Measurements from ENCODE around the gene TNS3. TPM values are rescaled to one million over a fixed set of nuclear protein-coding genes. Genes with fewer than 3 reads are reported as not detected.

Gene TNS3
- total and polyA plus RNA-seq, 10 of the 15 experiments (the other 5 are each of a cell fraction or from before 2014, with no cell fraction given): 0.27 to 2.7 (median 0.79) TPM

- TF ChIP-seq, protein P1, sequence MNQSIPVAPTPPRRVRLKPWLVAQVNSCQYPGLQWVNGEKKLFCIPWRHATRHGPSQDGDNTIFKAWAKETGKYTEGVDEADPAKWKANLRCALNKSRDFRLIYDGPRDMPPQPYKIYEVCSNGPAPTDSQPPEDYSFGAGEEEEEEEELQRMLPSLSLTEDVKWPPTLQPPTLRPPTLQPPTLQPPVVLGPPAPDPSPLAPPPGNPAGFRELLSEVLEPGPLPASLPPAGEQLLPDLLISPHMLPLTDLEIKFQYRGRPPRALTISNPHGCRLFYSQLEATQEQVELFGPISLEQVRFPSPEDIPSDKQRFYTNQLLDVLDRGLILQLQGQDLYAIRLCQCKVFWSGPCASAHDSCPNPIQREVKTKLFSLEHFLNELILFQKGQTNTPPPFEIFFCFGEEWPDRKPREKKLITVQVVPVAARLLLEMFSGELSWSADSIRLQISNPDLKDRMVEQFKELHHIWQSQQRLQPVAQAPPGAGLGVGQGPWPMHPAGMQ (IDR thresholded peaks at IDR 0.05; ENCODE audit: borderline replicate concordance): no peak
- no peak for TF ChIP-seq ZBTB40 (IDR thresholded peaks at IDR 0.05; ENCODE audit: borderline replicate concordance)
Observed at GRCh38 chr7:47357361-47357760, 224.6 kb downstream of the TNS3 start (continued).

DNA sequence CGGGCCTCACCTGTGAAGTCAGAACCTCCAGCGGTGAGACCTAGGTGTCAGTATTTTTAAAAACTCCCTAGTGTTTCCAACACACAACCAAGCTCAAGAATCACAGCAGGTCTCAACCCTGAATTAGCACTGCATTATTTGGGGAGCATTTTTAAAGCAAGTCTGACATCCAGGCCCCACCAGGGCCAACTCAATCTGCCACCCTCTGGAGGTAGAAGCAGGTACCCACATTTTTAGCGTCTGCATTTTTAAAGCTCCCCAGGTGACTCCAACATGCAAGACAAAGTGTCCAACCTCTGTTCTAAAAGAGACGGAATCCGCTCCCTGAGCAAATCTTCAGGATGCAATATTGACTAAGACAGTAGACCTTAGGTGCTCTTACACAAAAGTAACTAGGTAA, 225.7 kb downstream of the TNS3 start:
- 78% methylated on average over 5 of the region's 5 CpGs for WGBS (ENCODE audit: insufficient coverage, insufficient replicate concordance, low lambda C conversion rate, missing lambda C conversion rate)
- H3K27ac ChIP-seq (ENCODE audit: control insufficient read depth, insufficient read depth): no peak overlapping the region
- ATAC-seq (no peak), FAIRE-seq (no peak), DNase-seq (ENCODE audit: low read depth, low spot score) (no peak)
- ChIA-PET RAD21 (ENCODE audit: unreplicated experiment) (no interaction called here), CTCF (no interaction called here), SMC1A (ENCODE audit: uncharacterized antibody, unreplicated experiment) (no interaction called here), POLR2A (no interaction called here)
- H3K27me3 ChIP-seq (replicated peaks in 1 of 2; ENCODE audit: control insufficient read depth in 2 of 2, insufficient read depth in 2 of 2, low read length in 1 of 2): no peaks in the 10 kb centered on the region; a peak in 1 of 4 replicates
- no TSS peak for BruUV-seq (replicated peaks)
- H3K4me2 ChIP-seq (ENCODE audit: control insufficient read depth, insufficient read depth): no peak overlapping the region
- intact Hi-C loops (cut with micrococcal nuclease; ENCODE audit: unreplicated experiment) (no loop called here), in situ Hi-C loops (cut with MboI) (no loop called here)
- no peaks in the 10 kb centered on the region for H3K9me3 ChIP-seq (replicated peaks; ENCODE audit: control insufficient read depth, insufficient read depth, low read length)
- no peak overlapping the region for H2AFZ ChIP-seq (ENCODE audit: control insufficient read depth, low read depth, low read length)
- no peak overlapping the region for H3K4me3 ChIP-seq
- H4K20me1 ChIP-seq (ENCODE audit: control insufficient read depth, insufficient read depth): no peaks in the 10 kb centered on the region
- TF ChIP-seq CEBPB (IDR thresholded peaks at IDR 0.05; ENCODE audit: borderline replicate concordance in 1 of 2, low read depth in 2 of 2, low read length in 2 of 2): no peak
- no peak overlapping the region for H3K9ac ChIP-seq (ENCODE audit: control insufficient read depth, insufficient read depth, low read length)
- H3K79me2 ChIP-seq (ENCODE audit: control insufficient read depth, insufficient read depth, low read length): no peaks in the 10 kb centered on the region
- no peaks in the 10 kb centered on the region for H3K36me3 ChIP-seq (ENCODE audit: control insufficient read depth in 2 of 2, insufficient read depth in 2 of 2, low read length in 1 of 2)
- H3K4me1 ChIP-seq (ENCODE audit: control insufficient read depth, insufficient read depth, low read length): no peaks in the 10 kb centered on the region

Data from GM12878 (cell line).